Fibroblast of skin of right quadriceps (primary cell): ENCODE measurements around the gene AMZ1.
A peak's percentile ranks its signal among the peaks of the same experiment; 100 is the strongest.

Source experiments
- DNase-seq: peaks from one replicate; pipeline ENCODE4 v3.0.0-alpha.2; 2013

The AMZ1 gene

DNA sequence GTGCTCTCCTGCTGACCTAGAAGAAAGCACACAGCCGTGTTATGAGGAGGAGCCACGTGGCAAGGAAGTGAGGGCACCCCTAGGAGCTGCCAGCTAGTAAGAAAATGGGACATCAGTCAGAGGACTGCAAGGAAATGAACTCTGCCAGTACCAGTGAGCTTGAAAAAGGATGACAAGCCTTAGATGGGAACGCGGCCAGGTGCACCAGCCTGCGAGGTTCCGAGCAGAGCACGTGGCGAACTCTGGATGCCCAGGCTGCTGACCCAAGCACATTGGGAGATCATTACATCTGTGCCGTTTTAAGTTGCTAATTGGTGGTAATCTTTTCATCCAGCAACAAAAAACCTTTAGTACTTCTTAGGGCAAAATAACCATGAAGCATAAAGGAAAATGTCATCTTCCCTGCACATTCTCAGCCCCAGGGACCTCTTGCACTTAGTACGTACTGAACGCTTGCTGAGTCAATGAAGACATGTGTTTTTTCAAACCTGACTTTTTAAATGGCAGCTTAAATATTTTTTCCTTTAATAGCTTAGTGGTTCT lies 69.4 kb downstream of the AMZ1 start:
- DNase-seq: no peak

GRCh38 chr7:2757904-2758672 lies 70.1 kb downstream of the AMZ1 start:
- DNase-seq: peak; percentile 99

- no peak for DNase-seq
Observed at GRCh38 chr7:2758673-2759616, 70.9 kb downstream of the AMZ1 start.

DNA sequence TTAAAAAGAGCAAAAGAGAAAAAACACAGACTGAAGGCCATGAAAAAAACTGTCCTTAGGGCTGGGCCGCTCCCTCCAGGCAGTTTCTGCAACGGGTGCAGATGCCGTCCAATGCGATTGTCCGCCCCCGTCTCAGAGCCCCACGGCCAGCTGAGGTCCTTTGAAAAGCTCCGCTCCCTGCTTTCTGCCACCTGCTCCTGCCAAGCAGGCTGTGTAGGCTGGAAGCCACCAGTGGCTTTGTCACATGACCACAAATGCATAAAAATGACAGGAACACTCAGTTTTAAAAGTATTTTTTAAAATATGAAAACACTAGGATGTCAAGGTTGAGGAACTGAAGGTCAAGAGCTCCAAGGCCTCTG lies 71.7 kb downstream of the AMZ1 start:
- no peak for DNase-seq

DNA sequence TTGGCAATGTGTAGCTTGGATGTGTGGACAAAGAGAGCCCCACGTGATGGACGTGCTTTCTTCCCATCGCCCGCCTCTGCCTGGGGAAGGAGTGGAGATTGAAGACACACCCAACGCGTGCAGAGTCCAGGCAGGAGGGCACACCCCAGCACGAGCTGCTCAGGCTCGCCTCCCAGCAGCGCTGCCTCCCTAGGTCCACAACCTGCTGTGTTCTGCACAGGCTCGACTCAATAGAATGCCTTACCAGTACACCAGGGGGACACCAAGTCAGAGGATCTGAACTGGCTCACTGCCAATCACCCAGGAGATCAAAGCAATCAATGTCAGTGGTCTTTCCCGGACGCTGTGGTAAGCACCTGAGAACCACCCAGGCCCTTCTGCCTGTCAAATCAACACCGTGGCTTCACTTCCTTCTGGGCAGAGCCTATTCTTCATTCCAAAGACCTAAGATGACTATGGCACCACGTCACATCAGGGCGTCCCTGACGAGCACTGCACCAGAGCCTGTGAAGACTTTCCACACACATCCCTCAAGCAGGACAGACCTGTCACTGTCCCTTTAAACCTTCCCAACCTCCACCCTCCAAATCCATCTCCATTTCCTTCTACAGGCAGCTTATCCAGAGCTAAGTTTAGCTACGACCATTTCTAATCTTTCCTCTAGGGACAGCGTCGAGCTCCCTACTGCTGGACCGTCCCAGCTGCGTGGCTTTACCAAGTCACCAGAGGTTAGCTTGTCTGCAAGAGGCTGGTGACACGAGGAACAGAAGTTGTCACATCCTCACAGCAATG lies 72.3 kb downstream of the AMZ1 start:
- DNase-seq: peak; percentile 43

GRCh38 chr7:2761131-2761624 lies 73.2 kb downstream of the AMZ1 start:
- no peak for DNase-seq

- DNase-seq: no peak
Observed at GRCh38 chr7:2761801-2762497, 73.9 kb downstream of the AMZ1 start.

GRCh38 chr7:2763597-2763996 lies 75.6 kb downstream of the AMZ1 start:
- no peak for DNase-seq

DNA sequence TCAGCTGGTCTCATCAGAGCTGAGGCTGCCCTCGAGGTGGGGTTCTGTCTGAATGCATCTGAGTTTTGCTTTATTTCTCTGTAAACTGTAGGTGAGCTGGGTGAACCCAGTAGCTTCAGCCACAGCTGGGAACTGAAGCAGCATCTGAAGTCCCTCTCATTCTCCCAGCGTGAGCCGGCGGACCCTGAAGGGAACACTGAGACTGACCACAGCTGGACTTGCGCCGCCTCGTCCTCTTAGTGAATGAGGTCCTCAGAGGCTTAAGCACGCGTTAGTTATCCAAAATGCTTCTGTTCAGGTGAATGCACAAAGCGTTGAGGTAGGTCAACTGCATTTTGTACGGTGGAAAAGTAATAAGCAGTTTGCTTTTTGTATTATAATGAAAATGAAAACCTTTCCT lies 76.6 kb downstream of the AMZ1 start:
- no peak for DNase-seq
